Keratinocyte (primary cell): ENCODE measurements around the gene SKI. TPM values are rescaled to one million over a fixed set of nuclear protein-coding genes. Genes with fewer than 3 reads are reported as not detected.

Source experiments
- DNase-seq: peaks from one replicate; pipeline ENCODE4 v3.0.0-alpha.2; 2011; ENCODE audit warnings: low read depth, missing footprints, low spot score
- FAIRE-seq: peaks from 2 replicates; lab custom pipeline; 2011; peaks lifted over from hg19 to GRCh38; lab: Jason Lieb, UNC
- H2AFZ ChIP-seq: 2 replicates; pipeline ENCODE4 v1.6.0; 2012; ENCODE audit warnings: low read length, control low read depth, inconsistent platforms; ENCODE audit not compliant: control insufficient read depth
- H3K27ac ChIP-seq: 2 replicates; pipeline ENCODE4 v1.5.1; 2011; ENCODE audit warnings: low read length; ENCODE audit not compliant: control insufficient read depth, insufficient read depth
- H3K27me3 ChIP-seq: 3 replicates; pipeline ENCODE4 v1.6.0; 2011; ENCODE audit warnings: low read length; ENCODE audit not compliant: control insufficient read depth, insufficient read depth; ENCODE audit errors: extremely low read depth
- H3K36me3 ChIP-seq, 2 experiments: 2 replicates in 1 of 2; 3 replicates in 1 of 2; pipeline ENCODE4 v1.5.1; 2011; ENCODE audit warnings: low read length in 2 of 2, mild to moderate bottlenecking in 1 of 2; ENCODE audit not compliant: control insufficient read depth in 2 of 2, insufficient read depth in 2 of 2; ENCODE audit errors: extremely low read depth in 1 of 2
- H3K4me1 ChIP-seq: 3 replicates; pipeline ENCODE4 v1.5.1; 2011; ENCODE audit warnings: low read length; ENCODE audit not compliant: control insufficient read depth, insufficient read depth; ENCODE audit errors: extremely low read depth
- H3K4me2 ChIP-seq: 3 replicates; pipeline ENCODE4 v1.6.0; 2011; ENCODE audit warnings: low read depth, low read length; ENCODE audit not compliant: control insufficient read depth, insufficient read depth; ENCODE audit errors: extremely low read depth
- H3K4me3 ChIP-seq, 3 experiments: fragments of 200-600 bp in 1 of 3; sonication (generic) in 1 of 3; 2 replicates in 2 of 3; 3 replicates in 1 of 3; pipeline ENCODE4 v1.5.1; 2011 to 2016; ENCODE audit warnings: low read length in 3 of 3, mild to moderate bottlenecking in 3 of 3, control low read depth in 2 of 3, inconsistent platforms in 1 of 3, low read depth in 1 of 3, mixed read lengths in 1 of 3, mixed run types in 1 of 3, moderate library complexity in 1 of 3; ENCODE audit not compliant: control insufficient read depth in 2 of 3, insufficient read depth in 2 of 3; ENCODE audit errors: extremely low read depth in 1 of 3
- H3K79me2 ChIP-seq: 2 replicates; pipeline ENCODE4 v1.6.0; 2012; ENCODE audit warnings: low read length; ENCODE audit not compliant: control insufficient read depth, insufficient read depth
- H3K9ac ChIP-seq: 3 replicates; pipeline ENCODE4 v1.6.0; 2011; ENCODE audit warnings: low read length; ENCODE audit not compliant: control insufficient read depth, insufficient read depth; ENCODE audit errors: extremely low read depth
- H3K9me1 ChIP-seq: 3 replicates; pipeline ENCODE4 v1.6.0; 2011; ENCODE audit warnings: low read length; ENCODE audit not compliant: control insufficient read depth, insufficient read depth; ENCODE audit errors: extremely low read depth
- H3K9me3 ChIP-seq: 2 replicates; pipeline ENCODE4 v1.5.1; 2012; ENCODE audit warnings: low read depth, low read length; ENCODE audit not compliant: control insufficient read depth
- H4K20me1 ChIP-seq: 3 replicates; pipeline ENCODE4 v1.6.0; 2011; ENCODE audit warnings: low read length; ENCODE audit not compliant: control insufficient read depth, insufficient read depth; ENCODE audit errors: extremely low read depth
- CTCF ChIP-seq, 3 experiments: IDR thresholded peaks in 1 of 3; conservative IDR thresholded peaks in 1 of 3; optimal IDR thresholded peaks in 1 of 3; 2 replicates in 2 of 3; 3 replicates in 1 of 3; pipeline versions ENCODE3 to v1.5.1; 2011; ENCODE audit warnings: low read length in 3 of 3, mild to moderate bottlenecking in 3 of 3, moderate library complexity in 2 of 3, control low read depth in 1 of 3, inconsistent platforms in 1 of 3; ENCODE audit not compliant: insufficient read depth in 2 of 3; ENCODE audit errors: extremely low read depth in 1 of 3
- EZH2 ChIP-seq: IDR thresholded peaks from one replicate; pipeline ENCODE4 v1.6.1; 2012; ENCODE audit warnings: inconsistent platforms, mild to moderate bottlenecking, low read length, moderate library complexity
- dilution Hi-C: fragments of 300-500 bp; cut with MboI; formaldehyde crosslinking; loops from one replicate; pipeline ENCODE4 v1.7.0; 2020; ENCODE audit warnings: low sequenced_read_pairs; ENCODE audit not compliant: extremely low pct_ligation_motif_present
- polyA plus RNA-seq, 5 experiments: library from polyadenylated mRNA; depleted of rRNA in 3 of 5; stranded (reverse) in 3 of 5; stranded (forward) in 1 of 5; unstranded in 1 of 5; fragments of >200 nt; gene quantifications; 1 replicate in 1 of 5; 2 replicates in 3 of 5; 3 replicates in 1 of 5; pipeline versions ENCODE4 v1.2.1 to v1.2.3, GENCODE V29; 2011 to 2012; ENCODE audit warnings: missing spikeins in 2 of 5, low read depth in 1 of 5, low replicate concordance in 1 of 5

Gene SKI
- polyA plus RNA-seq, 1 donor (not counting 4 experiments of a cell fraction or from before 2014, with no cell fraction given): 4.8 TPM

GRCh38 chr1:2315674-2316450 is 87.7 kb downstream of the SKI start:
- Histone ChIP-seq H3K4me1 (no peaks in the 10 kb centered on the region), H3K9me1 (no peaks in the 10 kb centered on the region), H3K9me3 (no peaks in the 10 kb centered on the region), H3K4me3 (no peak overlapping the region), H3K36me3 (no peaks in the 10 kb centered on the region), H2AFZ (no peak overlapping the region), H3K79me2 (no peaks in the 10 kb centered on the region), H3K27ac (no peak overlapping the region), H3K4me2 (no peak overlapping the region), H3K9ac (no peak overlapping the region), H3K27me3 (peaks cover 5% of the 10 kb centered on the region), H4K20me1 (no peaks in the 10 kb centered on the region)
- dilution Hi-C loops: no loop called here
- TF ChIP-seq EZH2 (no peak), CTCF (optimal IDR thresholded peaks at IDR 0.05 in 1 of 3, IDR thresholded peaks at IDR 0.05 in 1 of 3, conservative IDR thresholded peaks at IDR 0.05 in 1 of 3; ENCODE audit: extremely low read depth in 1 of 3, insufficient read depth in 2 of 3, low read length in 3 of 3) (no peak)
- FAIRE-seq (no peak), DNase-seq (no peak)

DNA sequence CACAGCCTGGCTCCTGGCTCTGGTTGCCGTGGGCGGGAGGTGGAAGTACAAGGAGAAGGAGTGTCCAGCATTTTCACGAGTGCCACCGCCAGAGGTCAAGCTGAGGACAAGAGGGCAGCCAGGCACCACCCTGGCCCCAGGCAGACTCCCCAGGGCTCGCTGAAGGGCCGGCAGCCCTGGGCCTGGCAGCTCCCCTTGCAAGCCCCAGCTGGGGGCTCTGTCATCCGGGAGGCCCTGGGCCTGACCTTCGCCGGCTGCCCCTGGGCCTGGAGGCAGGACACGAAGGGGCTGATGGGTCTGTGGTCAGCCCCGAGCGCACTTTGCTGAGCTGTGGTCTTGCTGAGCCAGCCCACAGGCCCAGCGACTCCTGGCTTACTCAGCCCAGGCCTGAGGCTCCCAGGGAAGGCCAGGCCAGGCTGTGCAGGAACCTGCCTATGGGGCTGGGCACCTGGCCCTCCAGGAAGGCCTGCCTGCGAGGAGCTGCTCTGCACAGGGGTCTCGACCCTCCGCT is 88.4 kb downstream of the SKI start:
- Histone ChIP-seq H3K9me3 (no peaks in the 10 kb centered on the region), H3K36me3 (no peaks in the 10 kb centered on the region), H3K4me3 (no peak overlapping the region), H3K79me2 (no peaks in the 10 kb centered on the region), H3K27ac (no peak overlapping the region), H3K4me2 (no peak overlapping the region), H3K4me1 (no peaks in the 10 kb centered on the region), H2AFZ (no peak overlapping the region), H4K20me1 (no peaks in the 10 kb centered on the region), H3K9me1 (no peaks in the 10 kb centered on the region), H3K27me3 (peaks cover 11% of the 10 kb centered on the region), H3K9ac (no peak overlapping the region)
- DNase-seq (no peak), FAIRE-seq (no peak)
- TF ChIP-seq EZH2 (no peak), CTCF (optimal IDR thresholded peaks at IDR 0.05 in 1 of 3, IDR thresholded peaks at IDR 0.05 in 1 of 3, conservative IDR thresholded peaks at IDR 0.05 in 1 of 3; ENCODE audit: extremely low read depth in 1 of 3, insufficient read depth in 2 of 3, low read length in 3 of 3) (no peak)
- dilution Hi-C loops: no loop called here
